ENCODE results near the gene OR10G8.

Gene OR10G8

GRCh38 chr11:124036666-124037065 lies 10.1 kb downstream of the OR10G8 start:
- ChIA-PET POLR2A (no interaction called here), CTCF (no interaction called here)
- TF ChIP-seq FOXA1 (IDR thresholded peaks at IDR 0.05) (no peak), SP1 (IDR thresholded peaks at IDR 0.05) (no peak), HDGF (IDR thresholded peaks at IDR 0.05; ENCODE audit: borderline replicate concordance) (no peak), TARDBP (IDR thresholded peaks at IDR 0.05) (no peak), ARNT (IDR thresholded peaks at IDR 0.05) (no peak)
- no peak for DNase-seq (ENCODE audit: extremely low spot score)

GRCh38 chr11:124039557-124039956 lies 13.0 kb downstream of the OR10G8 start:
- ChIA-PET CTCF (no interaction called here), POLR2A (no interaction called here)
- DNase-seq (ENCODE audit: extremely low spot score) = no peak
- no peak for TF ChIP-seq CTBP1 (IDR thresholded peaks at IDR 0.05; ENCODE audit: borderline replicate concordance)
- TF ChIP-seq BHLHE40 (IDR thresholded peaks at IDR 0.05; ENCODE audit: borderline replicate concordance) = no peak
- TF ChIP-seq, protein P1, sequence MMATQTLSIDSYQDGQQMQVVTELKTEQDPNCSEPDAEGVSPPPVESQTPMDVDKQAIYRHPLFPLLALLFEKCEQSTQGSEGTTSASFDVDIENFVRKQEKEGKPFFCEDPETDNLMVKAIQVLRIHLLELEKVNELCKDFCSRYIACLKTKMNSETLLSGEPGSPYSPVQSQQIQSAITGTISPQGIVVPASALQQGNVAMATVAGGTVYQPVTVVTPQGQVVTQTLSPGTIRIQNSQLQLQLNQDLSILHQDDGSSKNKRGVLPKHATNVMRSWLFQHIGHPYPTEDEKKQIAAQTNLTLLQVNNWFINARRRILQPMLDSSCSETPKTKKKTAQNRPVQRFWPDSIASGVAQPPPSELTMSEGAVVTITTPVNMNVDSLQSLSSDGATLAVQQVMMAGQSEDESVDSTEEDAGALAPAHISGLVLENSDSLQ (IDR thresholded peaks at IDR 0.05) = no peak
- TF ChIP-seq NFRKB (IDR thresholded peaks at IDR 0.05) = no peak
- no peak for TF ChIP-seq ZNF384 (IDR thresholded peaks at IDR 0.05)
- TF ChIP-seq ARNT (IDR thresholded peaks at IDR 0.05) = no peak
- TF ChIP-seq L3MBTL2 (conservative IDR thresholded peaks at IDR 0.05) = no peak
- TF ChIP-seq FOXM1 (IDR thresholded peaks at IDR 0.05; ENCODE audit: borderline replicate concordance) = no peak

DNA sequence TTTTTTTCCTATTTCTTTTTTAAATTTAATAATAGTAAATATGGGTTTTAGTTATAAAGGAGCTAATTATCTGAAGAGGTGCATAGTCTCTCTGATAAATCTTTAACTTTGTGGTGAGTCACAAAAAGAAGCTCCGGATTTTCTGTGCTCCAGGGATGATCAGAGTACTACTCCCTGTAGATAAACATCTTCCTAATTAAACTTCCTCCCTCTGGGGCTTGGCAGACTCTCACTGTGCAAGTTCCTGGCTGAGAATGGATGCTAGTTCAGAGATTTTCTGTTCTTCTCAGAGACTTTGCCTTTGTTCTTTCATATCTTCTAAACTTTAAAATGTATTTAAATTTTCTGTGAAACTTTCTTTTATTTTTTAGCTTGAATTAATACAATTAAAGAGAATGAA lies 14.7 kb downstream of the OR10G8 start, which contains the start of gene OR10G7:
OR10G7 (minus strand) TSS at position 72 of the 400 bp plus-strand sequence. CDS start 2,324 bp downstream, outside the sequence.
- ChIA-PET POLR2A (no interaction called here), CTCF (no interaction called here)
- no peak for TF ChIP-seq CTBP1 (IDR thresholded peaks at IDR 0.05; ENCODE audit: borderline replicate concordance)
- DNase-seq (ENCODE audit: extremely low spot score) = no peak

- no peak for DNase-seq (ENCODE audit: extremely low spot score)
- CTCF ChIA-PET = no interaction called here
- POLR2A ChIA-PET = no interaction called here
- TF ChIP-seq FOXM1 (IDR thresholded peaks at IDR 0.05; ENCODE audit: borderline replicate concordance) (no peak), L3MBTL2 (conservative IDR thresholded peaks at IDR 0.05) (no peak), SUZ12 (IDR thresholded peaks at IDR 0.05) (no peak), SP1 (IDR thresholded peaks at IDR 0.05) (no peak), NFRKB (IDR thresholded peaks at IDR 0.05) (no peak), LEF1 (IDR thresholded peaks at IDR 0.05; ENCODE audit: borderline replicate concordance) (no peak), BHLHE40 (IDR thresholded peaks at IDR 0.05; ENCODE audit: borderline replicate concordance) (no peak)
- TF ChIP-seq, protein P1 (IDR thresholded peaks at IDR 0.05) = no peak
These were observed 16.8 kb downstream of the OR10G8 start for GRCh38 chr11:124043420-124043819.

DNA sequence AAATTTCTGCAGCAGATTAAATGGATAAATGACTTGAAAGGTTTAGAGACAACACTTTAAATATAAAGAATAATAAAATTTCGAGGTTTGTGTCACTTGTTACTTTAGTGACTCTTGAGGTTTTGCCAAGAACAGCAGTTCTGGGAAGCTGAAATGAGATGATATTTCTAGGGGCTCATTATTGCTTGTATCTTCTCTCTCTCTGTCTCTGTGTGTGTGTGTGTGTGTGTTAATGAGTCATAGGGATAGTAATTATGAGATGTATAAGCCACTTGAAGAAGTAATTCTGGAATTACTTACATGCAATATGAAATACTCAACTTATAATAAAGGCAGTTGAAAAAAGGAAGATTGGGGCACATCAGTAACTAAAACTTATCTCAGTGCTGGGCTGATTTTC lies 24.1 kb downstream of the OR10G8 start:
- TF ChIP-seq FOXM1 (IDR thresholded peaks at IDR 0.05; ENCODE audit: borderline replicate concordance) (no peak), SUZ12 (IDR thresholded peaks at IDR 0.05) (no peak), ZNF384 (IDR thresholded peaks at IDR 0.05) (no peak)
- DNase-seq (ENCODE audit: extremely low spot score) = no peak
- CTCF ChIA-PET = no interaction called here
- POLR2A ChIA-PET = no interaction called here

- ChIA-PET POLR2A (no interaction called here), CTCF (no interaction called here)
- TF ChIP-seq FOXK2 (IDR thresholded peaks at IDR 0.05) (no peak), LEF1 (IDR thresholded peaks at IDR 0.05; ENCODE audit: borderline replicate concordance) (no peak)
- DNase-seq (ENCODE audit: extremely low spot score) = no peak
These were observed 26.4 kb downstream of the OR10G8 start for GRCh38 chr11:124052966-124053365.

GRCh38 chr11:124068601-124069110 lies 42.1 kb downstream of the OR10G8 start:
- ChIA-PET CTCF (interaction anchor here (0.7 kb wide), 1 partner anchor 76 kb away, joined by 4 read pairs; no protein-coding TSS in a partner anchor), POLR2A (no interaction called here)
- TF ChIP-seq ZNF384 (IDR thresholded peaks at IDR 0.05) = no peak
- no peak for TF ChIP-seq TARDBP (IDR thresholded peaks at IDR 0.05)
- TF ChIP-seq, protein P1 (IDR thresholded peaks at IDR 0.05) = no peak
- no peak for TF ChIP-seq FOXM1 (IDR thresholded peaks at IDR 0.05; ENCODE audit: borderline replicate concordance)
- no peak for TF ChIP-seq ELF4 (IDR thresholded peaks at IDR 0.05)
- no peak for TF ChIP-seq FOXK2 (IDR thresholded peaks at IDR 0.05)
- no peak for TF ChIP-seq LEF1 (IDR thresholded peaks at IDR 0.05; ENCODE audit: borderline replicate concordance)
- TF ChIP-seq SUZ12 (IDR thresholded peaks at IDR 0.05) = no peak
- TF ChIP-seq BHLHE40 (IDR thresholded peaks at IDR 0.05; ENCODE audit: borderline replicate concordance) = no peak
- TF ChIP-seq FOXA1 (IDR thresholded peaks at IDR 0.05) = no peak
- TF ChIP-seq L3MBTL2 (conservative IDR thresholded peaks at IDR 0.05) = no peak
- TF ChIP-seq CTBP1 (IDR thresholded peaks at IDR 0.05; ENCODE audit: borderline replicate concordance) = no peak
- no peak for TF ChIP-seq ARNT (IDR thresholded peaks at IDR 0.05)
- no peak for TF ChIP-seq NFRKB (IDR thresholded peaks at IDR 0.05)
- no peak for TF ChIP-seq SP1 (IDR thresholded peaks at IDR 0.05)
- TF ChIP-seq HDGF (IDR thresholded peaks at IDR 0.05; ENCODE audit: borderline replicate concordance) = no peak
- no peak for DNase-seq (ENCODE audit: extremely low spot score)

All from HEK293T (cell line).